C4-2B (cell line): ENCODE data around the gene ASB3.

Source experiments
- ZFX ChIP-seq: fragments of 450-650 bp; IDR thresholded peaks from 2 replicates; pipeline ENCODE4 v1.6.1; 2017
- TF ChIP-seq, protein P1 (sequence below): fragments of 450-650 bp; conservative IDR thresholded peaks from 2 replicates; pipeline ENCODE4 v1.5.1; 2017; ENCODE audit warnings: mild to moderate bottlenecking

DNA sequence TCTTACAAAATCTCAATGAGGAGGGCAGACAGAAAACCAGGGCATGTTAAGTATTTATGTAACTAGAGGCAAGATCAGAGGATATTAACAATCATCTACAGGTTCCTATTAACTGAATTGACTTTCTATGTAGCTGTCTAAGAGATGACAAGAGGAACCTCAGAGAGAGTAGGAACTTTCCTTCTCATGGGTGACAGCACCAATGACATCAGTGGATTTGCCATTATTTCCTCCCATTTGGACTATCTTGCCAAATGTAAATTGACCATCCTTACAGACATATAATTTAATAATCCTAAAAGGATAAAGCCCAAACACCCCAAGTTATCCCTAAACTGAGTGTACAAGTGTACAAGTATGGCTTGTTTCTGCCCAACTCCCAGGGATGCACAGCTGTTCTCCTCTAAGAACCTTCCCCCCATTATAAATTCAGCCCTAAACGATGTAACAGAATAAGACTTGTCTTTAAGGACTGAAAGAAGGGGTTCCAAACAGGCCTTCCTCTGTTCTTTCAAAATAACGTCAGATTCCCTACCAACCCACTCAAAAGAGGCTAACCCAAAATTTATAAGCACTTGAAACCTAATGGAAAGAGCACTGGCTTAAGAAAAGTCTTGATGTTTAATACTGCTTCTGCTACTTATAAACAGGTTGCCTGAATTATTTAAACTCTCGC, 92.5 kb downstream of the ASB3 start:
- TF ChIP-seq, protein P1, sequence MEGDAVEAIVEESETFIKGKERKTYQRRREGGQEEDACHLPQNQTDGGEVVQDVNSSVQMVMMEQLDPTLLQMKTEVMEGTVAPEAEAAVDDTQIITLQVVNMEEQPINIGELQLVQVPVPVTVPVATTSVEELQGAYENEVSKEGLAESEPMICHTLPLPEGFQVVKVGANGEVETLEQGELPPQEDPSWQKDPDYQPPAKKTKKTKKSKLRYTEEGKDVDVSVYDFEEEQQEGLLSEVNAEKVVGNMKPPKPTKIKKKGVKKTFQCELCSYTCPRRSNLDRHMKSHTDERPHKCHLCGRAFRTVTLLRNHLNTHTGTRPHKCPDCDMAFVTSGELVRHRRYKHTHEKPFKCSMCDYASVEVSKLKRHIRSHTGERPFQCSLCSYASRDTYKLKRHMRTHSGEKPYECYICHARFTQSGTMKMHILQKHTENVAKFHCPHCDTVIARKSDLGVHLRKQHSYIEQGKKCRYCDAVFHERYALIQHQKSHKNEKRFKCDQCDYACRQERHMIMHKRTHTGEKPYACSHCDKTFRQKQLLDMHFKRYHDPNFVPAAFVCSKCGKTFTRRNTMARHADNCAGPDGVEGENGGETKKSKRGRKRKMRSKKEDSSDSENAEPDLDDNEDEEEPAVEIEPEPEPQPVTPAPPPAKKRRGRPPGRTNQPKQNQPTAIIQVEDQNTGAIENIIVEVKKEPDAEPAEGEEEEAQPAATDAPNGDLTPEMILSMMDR: no peak
- no peak for TF ChIP-seq ZFX
